ENCODE measurements around the gene SLC12A1.

SLC12A1 gene

GRCh38 chr15:48331796-48332641 is 125.9 kb downstream of the SLC12A1 start:
- no peaks in the 10 kb centered on the region for H3K9me3 ChIP-seq (replicated peaks in 1 of 11)
- TF ChIP-seq Cebpa-rat (IDR thresholded peaks at IDR 0.05), result no peak
- peak overlapping the region; percentile 73 to 97 (median 89) for H3K4me3 ChIP-seq
- peaks cover 17 to 45% (median 32%) of the 10 kb centered on the region in 11 experiments; a peak in 21 of 22 replicates for H3K36me3 ChIP-seq
- H3K9ac ChIP-seq, result peak overlapping the region; percentile 93 to 100 (median 99)
- peaks cover 28 to 49% (median 47%) of the 10 kb centered on the region in 10 experiments for H3K4me1 ChIP-seq
- H3K4me2 ChIP-seq, result peak overlapping the region; percentile 80 to 99 (median 96)
- H4K20me1 ChIP-seq, result peaks cover 5 to 29% (median 12%) of the 10 kb centered on the region in 11 experiments; a peak in 13 of 22 replicates
- H3K27ac ChIP-seq, result peak overlapping the region; percentile 95 to 100 (median 99)
- H3K27me3 ChIP-seq, result no peaks in the 10 kb centered on the region

GRCh38 chr15:48332642-48333034 is 126.5 kb downstream of the SLC12A1 start:
- H3K9ac ChIP-seq, result peak overlapping the region; percentile 93 to 100 (median 99); a peak in 21 of 22 replicates
- H3K4me1 ChIP-seq, result peaks cover 28 to 49% (median 47%) of the 10 kb centered on the region in 10 experiments
- peaks cover 22 to 51% (median 38%) of the 10 kb centered on the region in 11 experiments; a peak in 21 of 22 replicates for H3K36me3 ChIP-seq
- H3K27me3 ChIP-seq, result no peaks in the 10 kb centered on the region
- H3K27ac ChIP-seq, result peak overlapping the region in 9 of 11 experiments; percentile 95 to 100 (median 99); a peak in 18 of 22 replicates
- no peaks in the 10 kb centered on the region for H3K9me3 ChIP-seq (replicated peaks in 1 of 11)
- no peak for TF ChIP-seq Cebpa-rat (IDR thresholded peaks at IDR 0.05)
- H3K4me3 ChIP-seq, result peak overlapping the region; percentile 73 to 97 (median 89)
- H3K4me2 ChIP-seq, result peak overlapping the region; percentile 80 to 99 (median 95)
- H4K20me1 ChIP-seq, result peaks cover 5 to 33% (median 12%) of the 10 kb centered on the region in 11 experiments; a peak in 14 of 22 replicates

GRCh38 chr15:48333540-48333939 is 127.4 kb downstream of the SLC12A1 start:
- peak overlapping the region in 8 of 10 experiments; percentile 83 to 97 (median 92); a peak in 16 of 20 replicates for H3K4me3 ChIP-seq
- H3K9ac ChIP-seq, result peak overlapping the region in 10 of 11 experiments; percentile 34 to 100 (median 99); a peak in 19 of 22 replicates
- H4K20me1 ChIP-seq, result peaks cover 5 to 41% (median 15%) of the 10 kb centered on the region in 11 experiments; a peak in 15 of 22 replicates
- H3K27ac ChIP-seq, result peak overlapping the region in 8 of 11 experiments; percentile 99 to 100 (median 99); a peak in 12 of 22 replicates
- H3K36me3 ChIP-seq, result peaks cover 31 to 54% (median 47%) of the 10 kb centered on the region in 11 experiments
- peak overlapping the region; percentile 80 to 99 (median 95); a peak in 21 of 22 replicates for H3K4me2 ChIP-seq
- peaks cover 28 to 49% (median 47%) of the 10 kb centered on the region in 10 experiments for H3K4me1 ChIP-seq
- no peak for TF ChIP-seq Cebpa-rat (IDR thresholded peaks at IDR 0.05)
- H3K27me3 ChIP-seq, result no peaks in the 10 kb centered on the region
- H3K9me3 ChIP-seq (replicated peaks in 1 of 11), result no peaks in the 10 kb centered on the region

- Histone ChIP-seq H3K27ac (no peak overlapping the region), H3K4me1 (peaks cover 28 to 49% (median 47%) of the 10 kb centered on the region in 10 experiments), H3K4me3 (peak overlapping the region in 4 of 10 experiments; percentile 92 to 97 (median 96); a peak in 6 of 20 replicates), H3K36me3 (peaks cover 36 to 58% (median 53%) of the 10 kb centered on the region in 11 experiments), H3K27me3 (no peaks in the 10 kb centered on the region), H3K9me3 (replicated peaks in 1 of 11) (no peaks in the 10 kb centered on the region), H4K20me1 (peaks cover 5 to 48% (median 15%) of the 10 kb centered on the region in 11 experiments; a peak in 16 of 22 replicates), H3K9ac (peak overlapping the region in 1 of 11 experiments; percentile 13; a peak in 2 of 22 replicates), H3K4me2 (peak overlapping the region in 9 of 11 experiments; percentile 40 to 99 (median 92); a peak in 18 of 22 replicates)
- 0 out of 22 replicates have a peak, but pooled peaks of 1 of the 11 experiments have one; percentile 41 for TF ChIP-seq Cebpa-rat (IDR thresholded peaks at IDR 0.05)
Measured at GRCh38 chr15:48334260-48334659, 128.2 kb downstream of the SLC12A1 start.

- TF ChIP-seq Cebpa-rat (IDR thresholded peaks at IDR 0.05), result no peak
- Histone ChIP-seq H3K27ac (no peak overlapping the region), H3K4me3 (no peak overlapping the region), H3K9ac (no peak overlapping the region), H4K20me1 (peaks cover 5 to 61% (median 15%) of the 10 kb centered on the region in 11 experiments; a peak in 16 of 22 replicates), H3K36me3 (peaks cover 55 to 84% (median 77%) of the 10 kb centered on the region in 11 experiments), H3K27me3 (no peaks in the 10 kb centered on the region), H3K9me3 (replicated peaks in 1 of 11) (no peaks in the 10 kb centered on the region), H3K4me1 (peaks cover 17 to 37% (median 36%) of the 10 kb centered on the region in 10 experiments), H3K4me2 (no peak overlapping the region; a peak in 2 of 22 replicates)
Measured at GRCh38 chr15:48336940-48337339, 130.8 kb downstream of the SLC12A1 start.

GRCh38 chr15:48337607-48338006 is 131.5 kb downstream of the SLC12A1 start:
- H3K4me3 ChIP-seq, result no peak overlapping the region
- peaks cover 62 to 90% (median 84%) of the 10 kb centered on the region in 11 experiments for H3K36me3 ChIP-seq
- H3K4me1 ChIP-seq, result peaks cover 12 to 33% (median 31%) of the 10 kb centered on the region in 10 experiments
- no peaks in the 10 kb centered on the region for H3K27me3 ChIP-seq
- no peak overlapping the region for H3K27ac ChIP-seq
- TF ChIP-seq Cebpa-rat (IDR thresholded peaks at IDR 0.05), result no peak
- H4K20me1 ChIP-seq, result peaks cover 0 to 55% (median 9%) of the 10 kb centered on the region in 11 experiments; a peak in 14 of 22 replicates
- no peak overlapping the region for H3K4me2 ChIP-seq
- H3K9me3 ChIP-seq (replicated peaks in 1 of 11), result no peaks in the 10 kb centered on the region
- no peak overlapping the region for H3K9ac ChIP-seq

- Histone ChIP-seq H3K4me2 (no peak overlapping the region), H3K9me3 (replicated peaks in 1 of 11) (no peaks in the 10 kb centered on the region), H3K36me3 (peaks cover 66 to 100% (median 87%) of the 10 kb centered on the region in 11 experiments), H3K4me1 (peaks cover 0 to 10% (median 6%) of the 10 kb centered on the region in 10 experiments; a peak in 11 of 20 replicates), H3K4me3 (no peak overlapping the region), H4K20me1 (peaks cover 0 to 43% (median 4%) of the 10 kb centered on the region in 11 experiments; a peak in 6 of 22 replicates), H3K9ac (no peak overlapping the region), H3K27ac (no peak overlapping the region), H3K27me3 (no peaks in the 10 kb centered on the region)
- no peak for TF ChIP-seq Cebpa-rat (IDR thresholded peaks at IDR 0.05)
Measured at GRCh38 chr15:48340111-48340510, 134.0 kb downstream of the SLC12A1 start.

GRCh38 chr15:48343865-48344264 is 137.8 kb downstream of the SLC12A1 start:
- Histone ChIP-seq H3K4me3 (no peak overlapping the region), H3K27me3 (no peaks in the 10 kb centered on the region), H3K9me3 (replicated peaks in 1 of 11) (no peaks in the 10 kb centered on the region), H3K27ac (no peak overlapping the region), H3K9ac (no peak overlapping the region), H3K4me1 (no peaks in the 10 kb centered on the region), H3K4me2 (no peak overlapping the region), H3K36me3 (peaks cover 40 to 86% (median 62%) of the 10 kb centered on the region in 11 experiments), H4K20me1 (peaks cover 0 to 21% (median 0%) of the 10 kb centered on the region in 11 experiments; a peak in 4 of 22 replicates)
- TF ChIP-seq Cebpa-rat (IDR thresholded peaks at IDR 0.05), result no peak

Data from BLaER1 treated with 17β-estradiol and CSF1 and Interleukin-3, amounts not matched to agents 10 nM and 100 nM (cell line).